ENCODE measurements around the gene TTC29.

The TTC29 gene

DNA sequence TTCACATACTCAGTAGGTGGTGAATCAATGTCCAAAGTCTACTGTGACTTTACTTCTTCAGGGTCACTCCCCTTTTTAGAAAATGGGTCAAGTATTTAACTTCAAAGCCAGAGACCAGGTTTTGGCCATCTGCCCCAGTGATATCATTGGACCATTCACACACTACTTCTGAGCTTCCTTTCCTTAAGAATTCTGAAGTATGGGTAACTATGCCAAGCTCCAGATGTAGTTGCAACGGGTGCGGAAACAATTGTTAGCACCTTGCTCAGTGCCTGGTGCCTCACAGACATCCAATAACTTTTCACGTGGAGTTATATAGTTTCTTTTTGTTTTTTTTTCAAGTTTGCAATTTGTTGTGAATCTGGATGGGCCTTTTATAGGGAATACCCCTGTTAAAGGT lies 62.6 kb downstream of the TTC29 start:
- Histone ChIP-seq H2AFZ (ENCODE audit: insufficient read depth, low read length, poor library complexity) (no peak overlapping the region), H2BK5ac (ENCODE audit: low read depth, low read length, poor library complexity) (no peak overlapping the region), H2BK120ac (ENCODE audit: insufficient read depth, low read length, poor library complexity) (no peak overlapping the region), H2BK12ac (ENCODE audit: low read length) (no peak overlapping the region), H3K79me2 (ENCODE audit: control insufficient read depth, insufficient read depth, low read length, poor library complexity) (no peaks in the 10 kb centered on the region), H3K9me3 (ENCODE audit: insufficient read depth, low read depth, low read length) (no peaks in the 10 kb centered on the region), H3K36me3 (ENCODE audit: control insufficient read depth in 1 of 2, insufficient read depth in 2 of 2, low read length in 2 of 2) (no peaks in the 10 kb centered on the region), H3K4me1 (ENCODE audit: control insufficient read depth in 1 of 2, insufficient read depth in 2 of 2, low read length in 2 of 2) (no peaks in the 10 kb centered on the region), H3K27ac (ENCODE audit: low read depth, low read length) (no peak overlapping the region), H3K79me1 (ENCODE audit: low read length) (no peaks in the 10 kb centered on the region), H3K18ac (ENCODE audit: low read length) (no peak overlapping the region), H2AK5ac (ENCODE audit: low read length) (no peak overlapping the region), H3K14ac (ENCODE audit: low read length) (no peak overlapping the region), H3K4ac (ENCODE audit: low read depth, low read length) (no peak overlapping the region), H4K12ac (ENCODE audit: low read depth, low read length) (no peak overlapping the region), H3K27me3 (ENCODE audit: insufficient read depth, low read length) (no peaks in the 10 kb centered on the region), H3K9ac (ENCODE audit: low read length) (no peak overlapping the region), H4K91ac (ENCODE audit: low read depth, low read length) (no peak overlapping the region), H3K23ac (ENCODE audit: low read length) (no peak overlapping the region), H3K4me2 (ENCODE audit: low read length) (no peak overlapping the region), H3K4me3 (ENCODE audit: low read depth, low read length) (no peak overlapping the region), H4K8ac (ENCODE audit: low read depth, low read length) (no peak overlapping the region)
- DNase-seq = no peak
- no CpG with 5 or more reads among the region's 3 CpGs for WGBS (ENCODE audit: extremely low coverage, insufficient coverage, insufficient read length)

DNA sequence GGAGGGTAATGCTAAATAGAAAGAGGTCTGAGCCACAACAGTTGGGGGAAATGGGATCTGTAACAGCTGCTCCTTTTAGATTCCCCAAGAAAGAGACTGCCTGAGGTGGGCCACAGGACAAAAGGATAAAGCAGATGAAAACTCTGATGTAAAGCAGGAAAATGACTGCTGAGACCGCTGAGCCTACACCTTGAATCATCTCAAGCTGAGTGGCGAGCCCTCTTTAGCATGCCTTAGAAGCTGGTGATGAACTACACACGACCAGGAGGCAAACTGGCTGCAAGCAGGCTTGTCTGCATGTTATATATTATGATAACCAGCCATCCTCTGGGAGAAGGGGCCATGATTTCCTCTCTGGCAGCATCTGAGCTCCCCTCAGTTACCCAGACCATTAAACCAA lies 88.4 kb downstream of the TTC29 start:
- Histone ChIP-seq H3K4me3 (ENCODE audit: low read depth, low read length) (no peak overlapping the region), H2BK5ac (ENCODE audit: low read depth, low read length, poor library complexity) (no peak overlapping the region), H3K79me1 (ENCODE audit: low read length) (no peaks in the 10 kb centered on the region), H3K79me2 (ENCODE audit: control insufficient read depth, insufficient read depth, low read length, poor library complexity) (no peaks in the 10 kb centered on the region), H4K91ac (ENCODE audit: low read depth, low read length) (no peak overlapping the region), H2AFZ (ENCODE audit: insufficient read depth, low read length, poor library complexity) (no peak overlapping the region), H3K36me3 (ENCODE audit: control insufficient read depth in 1 of 2, insufficient read depth in 2 of 2, low read length in 2 of 2) (no peaks in the 10 kb centered on the region), H4K8ac (ENCODE audit: low read depth, low read length) (no peak overlapping the region), H4K12ac (ENCODE audit: low read depth, low read length) (no peak overlapping the region), H2BK12ac (ENCODE audit: low read length) (no peak overlapping the region), H3K4ac (ENCODE audit: low read depth, low read length) (no peak overlapping the region), H3K27me3 (ENCODE audit: insufficient read depth, low read length) (no peaks in the 10 kb centered on the region), H3K18ac (ENCODE audit: low read length) (no peak overlapping the region), H3K9me3 (ENCODE audit: insufficient read depth, low read depth, low read length) (no peaks in the 10 kb centered on the region), H3K27ac (ENCODE audit: low read depth, low read length) (no peak overlapping the region), H2BK120ac (ENCODE audit: insufficient read depth, low read length, poor library complexity) (no peak overlapping the region), H2AK5ac (ENCODE audit: low read length) (no peak overlapping the region), H3K9ac (ENCODE audit: low read length) (no peak overlapping the region), H3K14ac (ENCODE audit: low read length) (no peak overlapping the region), H3K4me1 (ENCODE audit: control insufficient read depth in 1 of 2, insufficient read depth in 2 of 2, low read length in 2 of 2) (no peaks in the 10 kb centered on the region), H3K4me2 (ENCODE audit: low read length) (no peak overlapping the region), H3K23ac (ENCODE audit: low read length) (no peak overlapping the region)
- no peak for DNase-seq
- no CpG with 5 or more reads among the region's 3 CpGs for WGBS (ENCODE audit: extremely low coverage, insufficient coverage, insufficient read length)

GRCh38 chr4:146855761-146856160 lies 89.9 kb downstream of the TTC29 start:
- H2BK5ac ChIP-seq (ENCODE audit: low read depth, low read length, poor library complexity) = no peak overlapping the region
- H3K23ac ChIP-seq (ENCODE audit: low read length) = no peak overlapping the region
- no peak overlapping the region for H2BK120ac ChIP-seq (ENCODE audit: insufficient read depth, low read length, poor library complexity)
- no peaks in the 10 kb centered on the region for H3K36me3 ChIP-seq (ENCODE audit: control insufficient read depth in 1 of 2, insufficient read depth in 2 of 2, low read length in 2 of 2)
- H3K27me3 ChIP-seq (ENCODE audit: insufficient read depth, low read length) = no peaks in the 10 kb centered on the region
- H3K14ac ChIP-seq (ENCODE audit: low read length) = no peak overlapping the region
- H3K27ac ChIP-seq (ENCODE audit: low read depth, low read length) = no peak overlapping the region
- no peak overlapping the region for H2BK12ac ChIP-seq (ENCODE audit: low read length)
- H3K4me1 ChIP-seq (ENCODE audit: control insufficient read depth in 1 of 2, insufficient read depth in 2 of 2, low read length in 2 of 2) = no peaks in the 10 kb centered on the region
- H3K18ac ChIP-seq (ENCODE audit: low read length) = no peak overlapping the region
- no peak overlapping the region for H2AK5ac ChIP-seq (ENCODE audit: low read length)
- WGBS (ENCODE audit: extremely low coverage, insufficient coverage, insufficient read length) = no CpG with 5 or more reads among the region's 4 CpGs
- no peak overlapping the region for H3K4me3 ChIP-seq (ENCODE audit: low read depth, low read length)
- no peak for DNase-seq
- H3K79me2 ChIP-seq (ENCODE audit: control insufficient read depth, insufficient read depth, low read length, poor library complexity) = no peaks in the 10 kb centered on the region
- H3K9me3 ChIP-seq (ENCODE audit: insufficient read depth, low read depth, low read length) = no peaks in the 10 kb centered on the region
- H4K8ac ChIP-seq (ENCODE audit: low read depth, low read length) = no peak overlapping the region
- no peak overlapping the region for H3K4ac ChIP-seq (ENCODE audit: low read depth, low read length)
- no peak overlapping the region for H3K9ac ChIP-seq (ENCODE audit: low read length)
- H4K12ac ChIP-seq (ENCODE audit: low read depth, low read length) = no peak overlapping the region
- no peak overlapping the region for H3K4me2 ChIP-seq (ENCODE audit: low read length)
- no peak overlapping the region for H2AFZ ChIP-seq (ENCODE audit: insufficient read depth, low read length, poor library complexity)
- H4K91ac ChIP-seq (ENCODE audit: low read depth, low read length) = no peak overlapping the region
- no peaks in the 10 kb centered on the region for H3K79me1 ChIP-seq (ENCODE audit: low read length)

- no CpG with 5 or more reads among the region's 2 CpGs for WGBS (ENCODE audit: extremely low coverage, insufficient coverage, insufficient read length)
Observed at GRCh38 chr4:146852360-146852759, 93.3 kb downstream of the TTC29 start.

More at GRCh38 chr4:146852360-146852759, 93.3 kb downstream of the TTC29 start:
- Histone ChIP-seq H3K14ac (ENCODE audit: low read length) (no peak overlapping the region), H2BK120ac (ENCODE audit: insufficient read depth, low read length, poor library complexity) (no peak overlapping the region), H3K4me3 (ENCODE audit: low read depth, low read length) (no peak overlapping the region), H3K79me2 (ENCODE audit: control insufficient read depth, insufficient read depth, low read length, poor library complexity) (no peaks in the 10 kb centered on the region), H3K18ac (ENCODE audit: low read length) (no peak overlapping the region), H3K23ac (ENCODE audit: low read length) (no peak overlapping the region), H3K27me3 (ENCODE audit: insufficient read depth, low read length) (no peaks in the 10 kb centered on the region), H2AFZ (ENCODE audit: insufficient read depth, low read length, poor library complexity) (no peak overlapping the region), H4K12ac (ENCODE audit: low read depth, low read length) (no peak overlapping the region), H2BK5ac (ENCODE audit: low read depth, low read length, poor library complexity) (no peak overlapping the region), H3K9me3 (ENCODE audit: insufficient read depth, low read depth, low read length) (no peaks in the 10 kb centered on the region), H3K79me1 (ENCODE audit: low read length) (no peaks in the 10 kb centered on the region), H3K9ac (ENCODE audit: low read length) (no peak overlapping the region), H2AK5ac (ENCODE audit: low read length) (no peak overlapping the region), H3K4ac (ENCODE audit: low read depth, low read length) (no peak overlapping the region), H3K36me3 (ENCODE audit: control insufficient read depth in 1 of 2, insufficient read depth in 2 of 2, low read length in 2 of 2) (no peaks in the 10 kb centered on the region), H3K4me2 (ENCODE audit: low read length) (no peak overlapping the region), H4K91ac (ENCODE audit: low read depth, low read length) (no peak overlapping the region), H3K27ac (ENCODE audit: low read depth, low read length) (no peak overlapping the region), H3K4me1 (ENCODE audit: control insufficient read depth in 1 of 2, insufficient read depth in 2 of 2, low read length in 2 of 2) (no peaks in the 10 kb centered on the region), H2BK12ac (ENCODE audit: low read length) (no peak overlapping the region), H4K8ac (ENCODE audit: low read depth, low read length) (no peak overlapping the region)
- no peak for DNase-seq
